ENCODE data around the gene MYO3B. TPM values are rescaled to one million over a fixed set of nuclear protein-coding genes. Genes with fewer than 3 reads are reported as not detected.

The MYO3B gene
- total RNA-seq, 1 donor from 2014 or later, result 0.17 TPM

DNA sequence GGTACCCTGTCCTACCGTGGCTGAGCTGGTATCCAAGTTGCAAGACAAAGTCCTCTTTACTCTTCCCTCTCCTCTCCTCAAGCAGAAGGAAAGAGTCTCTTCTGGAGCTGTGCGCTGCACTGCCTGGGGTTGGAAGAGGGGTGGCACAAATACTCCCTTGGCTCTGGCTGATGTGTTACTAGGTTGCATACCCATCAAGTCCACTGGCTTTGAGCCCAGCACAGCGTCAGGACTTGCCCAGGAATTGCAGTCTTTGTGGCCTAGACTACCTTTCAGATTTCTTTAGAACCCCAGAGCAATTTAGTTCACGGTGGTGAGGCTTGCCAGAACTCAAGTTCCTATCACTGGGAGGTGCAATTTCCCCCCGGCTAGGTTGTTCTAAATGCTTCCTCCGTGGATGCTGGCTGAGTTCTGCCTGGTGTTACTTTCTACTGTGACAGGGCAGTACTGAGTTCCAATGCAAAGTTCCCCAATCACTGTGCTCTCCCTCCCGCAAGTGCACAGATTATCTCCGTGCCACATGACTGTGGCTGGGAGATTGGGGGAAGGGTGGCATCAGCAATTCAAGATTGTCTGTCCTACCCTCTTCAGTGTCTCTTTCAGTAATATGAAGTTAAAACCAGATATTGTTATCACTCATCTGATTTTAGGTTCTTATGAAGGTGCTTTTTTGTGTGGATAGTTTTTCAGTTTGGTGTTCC is 13.4 kb downstream of the MYO3B start:
- DNase-seq (no peak), ATAC-seq (no peak)
- intact Hi-C loops (cut with DNase I), result no loop called here
- no peaks in the 10 kb centered on the region for H3K4me1 ChIP-seq
- no peaks in the 10 kb centered on the region for H3K36me3 ChIP-seq
- no peaks in the 10 kb centered on the region for H3K27me3 ChIP-seq
- no peaks in the 10 kb centered on the region for H3K9me3 ChIP-seq
- H3K4me3 ChIP-seq, result no peak overlapping the region
- no peak for TF ChIP-seq CTCF (IDR thresholded peaks at IDR 0.05)
- H3K27ac ChIP-seq, result no peak overlapping the region

- H3K27me3 ChIP-seq, result no peaks in the 10 kb centered on the region
- no peaks in the 10 kb centered on the region for H3K9me3 ChIP-seq
- no peak overlapping the region for H3K27ac ChIP-seq
- intact Hi-C loops (cut with DNase I), result no loop called here
- DNase-seq, result no peak
- no peak for TF ChIP-seq CTCF (IDR thresholded peaks at IDR 0.05)
- no peak overlapping the region for H3K4me3 ChIP-seq
- H3K36me3 ChIP-seq, result no peaks in the 10 kb centered on the region
- ATAC-seq, result no peak
- H3K4me1 ChIP-seq, result no peaks in the 10 kb centered on the region
Measured at GRCh38 chr2:170196963-170197362, 19.0 kb downstream of the MYO3B start.

GRCh38 chr2:170201275-170201674 is 23.3 kb downstream of the MYO3B start:
- no peak for TF ChIP-seq CTCF (IDR thresholded peaks at IDR 0.05)
- no peaks in the 10 kb centered on the region for H3K4me1 ChIP-seq
- no peak for DNase-seq
- ATAC-seq, result no peak
- H3K36me3 ChIP-seq, result no peaks in the 10 kb centered on the region
- H3K9me3 ChIP-seq, result no peaks in the 10 kb centered on the region
- intact Hi-C loops (cut with DNase I), result no loop called here
- H3K4me3 ChIP-seq, result no peak overlapping the region
- H3K27me3 ChIP-seq, result no peaks in the 10 kb centered on the region
- H3K27ac ChIP-seq, result no peak overlapping the region

DNA sequence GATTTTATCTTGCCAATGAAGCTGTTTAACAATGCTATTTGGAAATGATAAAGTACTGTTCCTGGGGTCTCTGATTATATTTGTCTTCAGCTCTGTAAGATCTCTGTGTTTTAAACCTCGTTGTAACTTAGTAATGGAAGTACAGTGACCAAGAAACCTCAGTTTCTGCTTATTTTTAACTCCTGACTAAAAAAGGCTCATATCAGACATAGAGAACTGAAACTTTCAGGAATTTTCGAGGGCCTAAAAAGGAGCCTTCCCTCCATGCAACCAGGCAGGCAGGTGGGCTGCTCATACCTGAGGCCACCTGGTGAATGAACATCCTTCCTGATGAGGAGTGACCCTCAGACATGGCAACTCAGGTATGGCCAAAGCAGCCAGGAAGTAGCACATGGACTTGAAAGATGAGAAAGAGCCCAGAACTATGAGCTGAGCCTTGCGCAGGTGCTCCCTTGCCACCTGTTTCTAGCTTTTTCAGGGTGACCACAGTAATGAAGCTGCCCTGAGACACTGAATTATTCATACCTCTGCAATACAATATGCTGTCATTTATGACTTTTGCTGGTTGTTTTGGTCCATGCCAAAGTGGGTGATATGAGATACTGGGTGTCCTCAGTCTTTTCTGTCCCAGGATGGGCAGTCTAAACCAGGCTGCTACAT is 23.9 kb downstream of the MYO3B start:
- Histone ChIP-seq H3K4me1 (no peaks in the 10 kb centered on the region), H3K27me3 (no peaks in the 10 kb centered on the region), H3K27ac (no peak overlapping the region), H3K4me3 (no peak overlapping the region), H3K36me3 (no peaks in the 10 kb centered on the region), H3K9me3 (no peaks in the 10 kb centered on the region)
- ATAC-seq, result no peak
- intact Hi-C loops (cut with DNase I), result no loop called here
- no peak for DNase-seq
- TF ChIP-seq CTCF (IDR thresholded peaks at IDR 0.05), result no peak

DNA sequence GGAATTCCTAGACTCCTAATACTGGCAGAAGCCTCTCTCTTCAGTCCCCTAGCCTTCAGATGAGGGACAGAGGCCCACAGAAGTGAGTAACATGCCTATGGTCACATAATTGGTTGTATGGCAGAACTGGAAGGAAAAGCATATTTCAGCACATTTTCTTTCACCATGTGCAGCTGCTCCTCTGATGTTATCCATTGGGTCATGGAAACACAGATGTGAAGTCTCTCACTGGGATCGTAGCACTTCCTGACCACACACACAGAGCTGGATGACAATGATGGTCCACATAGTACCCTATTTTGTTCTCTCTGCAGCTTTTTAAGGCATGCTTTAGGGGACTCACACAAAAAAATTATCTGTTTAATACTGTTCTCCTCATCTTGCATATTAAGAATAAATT is 24.5 kb downstream of the MYO3B start:
- Histone ChIP-seq H3K4me3 (no peak overlapping the region), H3K4me1 (no peaks in the 10 kb centered on the region), H3K9me3 (no peaks in the 10 kb centered on the region), H3K36me3 (no peaks in the 10 kb centered on the region), H3K27me3 (no peaks in the 10 kb centered on the region), H3K27ac (no peak overlapping the region)
- DNase-seq (no peak), ATAC-seq (no peak)
- TF ChIP-seq CTCF (IDR thresholded peaks at IDR 0.05), result no peak
- intact Hi-C loops (cut with DNase I), result no loop called here

All from upper lobe of right lung (tissue), 1 donor.